ENCODE results near the gene TADA2B. TPM values are rescaled to one million over a fixed set of nuclear protein-coding genes. Genes with fewer than 3 reads are reported as not detected.

TADA2B gene
- total and polyA plus RNA-seq, 11 donors = 15.3 to 40.2 (median 30.8) TPM

DNA sequence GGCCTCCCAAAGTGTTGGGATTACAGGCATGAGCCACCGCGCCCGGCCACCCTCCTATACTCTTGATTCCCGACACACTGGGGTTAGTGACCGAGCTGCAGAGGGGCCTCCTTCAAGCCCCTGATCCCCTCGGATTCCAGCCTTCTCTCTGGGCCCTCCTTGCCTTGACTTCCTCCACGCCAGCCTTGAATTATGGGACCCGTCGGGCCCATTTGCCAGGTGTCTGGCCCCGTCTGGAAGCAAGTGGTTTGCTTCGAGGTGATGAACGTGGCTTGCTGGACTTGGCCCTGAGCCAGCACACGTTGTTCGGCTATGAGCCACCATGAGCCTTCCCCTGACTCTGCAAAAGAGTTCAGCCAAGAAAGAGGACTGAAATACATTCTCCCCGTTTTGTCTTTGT is 62.1 kb downstream of the TADA2B start:
- no peak overlapping the region for H3K27ac ChIP-seq
- peaks cover 0 to 28% (median 16%) of the 10 kb centered on the region in 12 donors for H3K4me1 ChIP-seq
- ATAC-seq (no peak), DNase-seq (no peak)
- H3K27me3 ChIP-seq = no peaks in the 10 kb centered on the region
- no peaks in the 10 kb centered on the region for H3K36me3 ChIP-seq
- TF ChIP-seq, protein P1, sequence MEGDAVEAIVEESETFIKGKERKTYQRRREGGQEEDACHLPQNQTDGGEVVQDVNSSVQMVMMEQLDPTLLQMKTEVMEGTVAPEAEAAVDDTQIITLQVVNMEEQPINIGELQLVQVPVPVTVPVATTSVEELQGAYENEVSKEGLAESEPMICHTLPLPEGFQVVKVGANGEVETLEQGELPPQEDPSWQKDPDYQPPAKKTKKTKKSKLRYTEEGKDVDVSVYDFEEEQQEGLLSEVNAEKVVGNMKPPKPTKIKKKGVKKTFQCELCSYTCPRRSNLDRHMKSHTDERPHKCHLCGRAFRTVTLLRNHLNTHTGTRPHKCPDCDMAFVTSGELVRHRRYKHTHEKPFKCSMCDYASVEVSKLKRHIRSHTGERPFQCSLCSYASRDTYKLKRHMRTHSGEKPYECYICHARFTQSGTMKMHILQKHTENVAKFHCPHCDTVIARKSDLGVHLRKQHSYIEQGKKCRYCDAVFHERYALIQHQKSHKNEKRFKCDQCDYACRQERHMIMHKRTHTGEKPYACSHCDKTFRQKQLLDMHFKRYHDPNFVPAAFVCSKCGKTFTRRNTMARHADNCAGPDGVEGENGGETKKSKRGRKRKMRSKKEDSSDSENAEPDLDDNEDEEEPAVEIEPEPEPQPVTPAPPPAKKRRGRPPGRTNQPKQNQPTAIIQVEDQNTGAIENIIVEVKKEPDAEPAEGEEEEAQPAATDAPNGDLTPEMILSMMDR (IDR thresholded peaks at IDR 0.05) = no peak
- TF ChIP-seq POLR2A (IDR thresholded peaks at IDR 0.05) = no peak
- no peak overlapping the region for H3K4me3 ChIP-seq
- intact Hi-C loops (cut with DNase I) = no loop called here
- 66 to 70% (median 68%) methylated on average over 14 to 15 of the region's 15 CpGs for WGBS, 4 donors
- H3K9me3 ChIP-seq = no peaks in the 10 kb centered on the region

DNA sequence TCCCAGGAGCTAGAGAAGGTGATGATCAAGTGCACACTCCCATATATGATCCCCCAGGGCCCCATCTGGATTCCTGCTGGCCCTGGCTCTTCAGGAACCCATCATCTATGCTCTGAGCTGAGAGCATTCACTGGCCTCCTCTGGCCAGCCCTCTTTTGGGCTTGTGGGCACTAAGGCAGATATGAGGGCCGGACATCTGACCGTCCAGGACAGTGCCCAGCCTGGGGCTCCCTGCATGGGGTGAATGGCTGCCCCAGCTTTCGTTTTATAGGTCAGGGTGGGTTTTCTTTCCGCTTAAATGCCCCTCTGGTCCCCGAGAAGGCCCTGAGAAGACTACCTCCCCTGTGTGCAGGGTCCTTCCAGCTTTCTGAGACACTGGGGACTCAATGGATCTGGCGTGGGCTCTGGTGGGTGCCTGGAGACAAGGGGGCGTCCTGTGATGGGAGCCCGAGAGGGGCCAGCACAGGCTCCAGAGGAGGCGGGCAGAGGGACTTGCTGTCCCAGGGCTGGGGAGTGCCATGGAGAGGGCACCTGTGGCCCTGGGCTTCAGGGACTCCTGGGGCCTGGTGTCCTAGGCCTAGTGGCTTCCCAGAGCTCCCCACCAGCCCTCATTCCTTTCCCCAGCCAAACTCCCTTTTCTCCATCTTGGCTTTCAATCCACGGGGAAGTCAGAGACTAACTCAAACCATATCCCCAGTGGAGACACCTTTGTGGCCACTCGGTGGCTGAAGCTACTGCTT is 64.2 kb downstream of the TADA2B start:
- Histone ChIP-seq H3K4me1 (peaks cover 0 to 17% (median 10%) of the 10 kb centered on the region in 12 donors), H3K4me3 (no peak overlapping the region), H3K9me3 (no peaks in the 10 kb centered on the region), H3K27ac (no peak overlapping the region), H3K27me3 (no peaks in the 10 kb centered on the region), H3K36me3 (no peaks in the 10 kb centered on the region)
- no peak for ATAC-seq
- TF ChIP-seq, protein P1 (IDR thresholded peaks at IDR 0.05) = no peak
- no peak for TF ChIP-seq POLR2A (IDR thresholded peaks at IDR 0.05)
- intact Hi-C loops (cut with DNase I) = no loop called here
- DNase-seq = no peak
- WGBS, 4 donors = 82 to 95% (median 88%) methylated on average over 11 of the region's 11 CpGs

Other genes starting within 250 kb of the TADA2B start
- 10 to 100 TPM; 31.3 to 51.0 (median 34.5) TPM for gene TBC1D14, start 133.5 kb upstream of the TADA2B start, total RNA-seq
- 10 to 100 TPM in 1 of 2 donors, 1 to 10 TPM in 1; 9.8 to 32.0 TPM for gene TBC1D14, start 133.5 kb upstream of the TADA2B start, polyA plus RNA-seq
- 10 to 100 TPM; 38.6 to 68.1 (median 55.4) TPM for gene GRPEL1, start 24.7 kb downstream of the TADA2B start, total RNA-seq
- 10 to 100 TPM; 43.7 to 70.8 TPM for gene GRPEL1, start 24.7 kb downstream of the TADA2B start, polyA plus RNA-seq
- gene SORCS2, start 149.2 kb downstream of the TADA2B start, total RNA-seq = 1 to 10 TPM; 1.7 to 5.5 (median 3.2) TPM
- gene SORCS2, start 149.2 kb downstream of the TADA2B start, polyA plus RNA-seq = under 1 TPM; 0.28 to 0.50 TPM